Nucleus accumbens (tissue), 56 donors: ENCODE data around the gene CCR5AS.
A peak's percentile ranks its signal among the peaks of the same experiment; 100 is the strongest.
"Not testable (repeated sequence)": the region's sequence is repeated elsewhere in the genome, so short reads cannot be mapped to it uniquely, and the experiment has no call there.

Experiments used
- DNase-seq, 56 donors: peaks; one replicate each; lab custom pipeline; 2025; lab: John Stamatoyannopoulos, UW

The CCR5AS gene

GRCh38 chr3:46406788-46407611 lies at the start of gene CCR5AS, which contains the start of gene CCRL2:
Gene CCR5AS, minus strand, starts transcription at chr3:46407066.
Gene CCRL2, plus strand, starts transcription at chr3:46407259. Its CDS starts 821 bp downstream, at chr3:46408080.
- DNase-seq = peak in 13 of 56 donors; percentile 5 to 34 (median 17)

GRCh38 chr3:46456118-46456517 lies 49.3 kb upstream of the CCR5AS start:
- DNase-seq = no peak

GRCh38 chr3:46455231-46456115 lies 48.6 kb upstream of the CCR5AS start:
- DNase-seq = no peak

GRCh38 chr3:46454606-46455005 lies 47.7 kb upstream of the CCR5AS start:
- no peak for DNase-seq

- no peak for DNase-seq
These were observed 47.3 kb upstream of the CCR5AS start for GRCh38 chr3:46454209-46454595.

GRCh38 chr3:46453526-46454208 lies 46.8 kb upstream of the CCR5AS start:
- DNase-seq = no peak

- DNase-seq = no peak
These were observed 43.1 kb upstream of the CCR5AS start for GRCh38 chr3:46449755-46450552.

GRCh38 chr3:46448721-46449120 lies 41.9 kb upstream of the CCR5AS start:
- DNase-seq = no peak

GRCh38 chr3:46447228-46447985 lies 40.5 kb upstream of the CCR5AS start:
- DNase-seq = no peak

GRCh38 chr3:46442576-46443530 lies 36.0 kb upstream of the CCR5AS start:
- DNase-seq = peak in 8 of 56 donors; percentile 6 to 45 (median 18)

- DNase-seq = no peak
These were observed 33.8 kb upstream of the CCR5AS start for GRCh38 chr3:46440531-46441294.

GRCh38 chr3:46438831-46439230 lies 32.0 kb upstream of the CCR5AS start:
- peak in 5 of 56 donors; percentile 3 to 11 (median 7) for DNase-seq

GRCh38 chr3:46435081-46435726 lies 28.3 kb upstream of the CCR5AS start:
- no peak for DNase-seq

GRCh38 chr3:46433841-46434240 lies 27.0 kb upstream of the CCR5AS start:
- DNase-seq = no peak

- DNase-seq = not testable (repeated sequence)
These were observed 26.3 kb upstream of the CCR5AS start for GRCh38 chr3:46433118-46433517.

- not testable (repeated sequence) for DNase-seq
These were observed 25.0 kb upstream of the CCR5AS start for GRCh38 chr3:46431905-46432304.

- not testable (repeated sequence) for DNase-seq
These were observed 24.0 kb upstream of the CCR5AS start for GRCh38 chr3:46430879-46431278.
